ENCODE results near the gene SLC15A5. TPM values are rescaled to one million over a fixed set of nuclear protein-coding genes. Genes with fewer than 3 reads are reported as not detected.

The SLC15A5 gene
- total RNA-seq, 4 donors from 2014 or later, result not detected

DNA sequence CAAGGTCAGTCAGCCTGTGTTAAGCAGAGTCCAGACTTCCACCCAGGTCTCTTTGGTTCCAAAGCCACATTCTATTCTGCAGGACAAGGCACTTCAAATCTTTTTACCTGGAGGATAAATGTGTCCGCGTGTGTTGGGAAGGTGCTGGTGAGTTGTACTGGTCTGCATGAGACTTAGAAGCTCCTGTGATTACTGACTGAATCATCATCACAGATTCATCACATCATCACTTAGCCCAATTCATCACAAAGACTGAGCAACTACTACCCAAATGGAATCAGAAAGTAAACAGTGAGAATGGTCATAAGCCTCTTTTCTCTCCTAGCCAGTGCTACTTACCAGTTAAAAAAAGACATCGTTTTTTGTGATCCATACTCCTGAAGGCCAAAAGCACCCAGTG, 5.3 kb downstream of the SLC15A5 start:
- H3K9me3 ChIP-seq, result no peaks in the 10 kb centered on the region
- H3K4me3 ChIP-seq, result no peak overlapping the region
- intact Hi-C loops (cut with DNase I), result no loop called here
- TF ChIP-seq EP300 (IDR thresholded peaks at IDR 0.05), result no peak
- no peak for TF ChIP-seq POLR2A (IDR thresholded peaks at IDR 0.05; ENCODE audit: low read depth)
- TF ChIP-seq POLR2AphosphoS5 (IDR thresholded peaks at IDR 0.05), result no peak
- TF ChIP-seq, protein P1, sequence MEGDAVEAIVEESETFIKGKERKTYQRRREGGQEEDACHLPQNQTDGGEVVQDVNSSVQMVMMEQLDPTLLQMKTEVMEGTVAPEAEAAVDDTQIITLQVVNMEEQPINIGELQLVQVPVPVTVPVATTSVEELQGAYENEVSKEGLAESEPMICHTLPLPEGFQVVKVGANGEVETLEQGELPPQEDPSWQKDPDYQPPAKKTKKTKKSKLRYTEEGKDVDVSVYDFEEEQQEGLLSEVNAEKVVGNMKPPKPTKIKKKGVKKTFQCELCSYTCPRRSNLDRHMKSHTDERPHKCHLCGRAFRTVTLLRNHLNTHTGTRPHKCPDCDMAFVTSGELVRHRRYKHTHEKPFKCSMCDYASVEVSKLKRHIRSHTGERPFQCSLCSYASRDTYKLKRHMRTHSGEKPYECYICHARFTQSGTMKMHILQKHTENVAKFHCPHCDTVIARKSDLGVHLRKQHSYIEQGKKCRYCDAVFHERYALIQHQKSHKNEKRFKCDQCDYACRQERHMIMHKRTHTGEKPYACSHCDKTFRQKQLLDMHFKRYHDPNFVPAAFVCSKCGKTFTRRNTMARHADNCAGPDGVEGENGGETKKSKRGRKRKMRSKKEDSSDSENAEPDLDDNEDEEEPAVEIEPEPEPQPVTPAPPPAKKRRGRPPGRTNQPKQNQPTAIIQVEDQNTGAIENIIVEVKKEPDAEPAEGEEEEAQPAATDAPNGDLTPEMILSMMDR (IDR thresholded peaks at IDR 0.05), result no peak
- no peaks in the 10 kb centered on the region for H3K4me1 ChIP-seq
- WGBS, result 66% methylated on average over 3 of the region's 3 CpGs
- no peaks in the 10 kb centered on the region for H3K36me3 ChIP-seq
- DNase-seq (ENCODE audit: extremely low spot score), result no peak
- H3K27me3 ChIP-seq, result no peaks in the 10 kb centered on the region
- H3K27ac ChIP-seq (replicated peaks in 1 of 4), result no peak overlapping the region

DNA sequence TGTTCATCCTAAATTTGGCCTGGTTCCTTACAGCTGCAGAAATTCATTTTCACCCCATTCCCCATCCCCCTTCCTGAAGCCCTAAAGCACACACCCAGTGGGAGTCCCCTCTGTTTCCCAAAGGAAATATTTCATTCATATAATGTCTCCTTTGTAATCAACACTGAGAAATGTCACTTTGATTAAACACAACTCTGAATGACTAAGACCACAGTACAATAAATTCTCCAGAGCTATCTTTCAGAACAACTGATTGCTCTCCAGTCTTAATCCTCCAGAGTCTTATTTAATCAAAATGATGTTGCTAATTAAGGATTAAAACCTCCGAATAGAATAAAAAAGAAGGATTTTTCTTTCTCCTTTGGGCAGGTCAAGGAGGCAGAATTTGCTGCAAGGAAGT, 6.4 kb downstream of the SLC15A5 start:
- H3K36me3 ChIP-seq, result no peaks in the 10 kb centered on the region
- H3K27me3 ChIP-seq, result no peaks in the 10 kb centered on the region
- no peak overlapping the region for H3K27ac ChIP-seq (replicated peaks in 1 of 4)
- H3K4me1 ChIP-seq, result no peaks in the 10 kb centered on the region
- intact Hi-C loops (cut with DNase I), result no loop called here
- no peaks in the 10 kb centered on the region for H3K9me3 ChIP-seq
- no peak overlapping the region for H3K4me3 ChIP-seq
- TF ChIP-seq POLR2AphosphoS5 (IDR thresholded peaks at IDR 0.05), result no peak
- no peak for TF ChIP-seq EP300 (IDR thresholded peaks at IDR 0.05)
- TF ChIP-seq, protein P1 (IDR thresholded peaks at IDR 0.05), result no peak
- no peak for TF ChIP-seq POLR2A (IDR thresholded peaks at IDR 0.05; ENCODE audit: low read depth)
- DNase-seq (ENCODE audit: extremely low spot score), result no peak
- WGBS, result 32% methylated on average over 1 of the region's 1 CpG

DNA sequence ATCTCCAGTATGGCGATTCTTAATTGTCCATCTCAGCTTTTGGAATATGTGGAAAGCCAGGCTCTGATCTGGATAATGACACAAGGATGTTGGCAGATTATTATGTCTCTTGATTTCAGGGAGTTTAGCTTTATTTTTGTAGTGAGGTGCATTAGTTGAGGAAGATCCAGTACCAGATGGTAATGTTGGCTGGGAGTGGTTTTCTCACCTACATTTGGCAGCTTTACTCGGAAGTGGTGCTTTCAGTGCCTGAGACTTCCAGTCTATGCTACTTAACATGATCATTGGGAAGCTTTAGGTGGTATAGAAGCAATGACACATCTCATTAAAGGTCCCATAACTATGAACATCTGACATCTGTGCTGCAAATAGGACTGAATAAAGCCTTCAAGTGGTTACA, 7.5 kb downstream of the SLC15A5 start:
- no peak for DNase-seq (ENCODE audit: extremely low spot score)
- Histone ChIP-seq H3K27me3 (no peaks in the 10 kb centered on the region), H3K9me3 (no peaks in the 10 kb centered on the region), H3K36me3 (no peaks in the 10 kb centered on the region), H3K27ac (replicated peaks in 1 of 4) (no peak overlapping the region), H3K4me1 (no peaks in the 10 kb centered on the region), H3K4me3 (no peak overlapping the region)
- 88% methylated on average over 2 of the region's 2 CpGs for WGBS
- TF ChIP-seq POLR2A (IDR thresholded peaks at IDR 0.05; ENCODE audit: low read depth) (no peak), POLR2AphosphoS5 (IDR thresholded peaks at IDR 0.05) (no peak), EP300 (IDR thresholded peaks at IDR 0.05) (no peak)
- TF ChIP-seq, protein P1 (IDR thresholded peaks at IDR 0.05), result no peak
- intact Hi-C loops (cut with DNase I), result no loop called here

DNA sequence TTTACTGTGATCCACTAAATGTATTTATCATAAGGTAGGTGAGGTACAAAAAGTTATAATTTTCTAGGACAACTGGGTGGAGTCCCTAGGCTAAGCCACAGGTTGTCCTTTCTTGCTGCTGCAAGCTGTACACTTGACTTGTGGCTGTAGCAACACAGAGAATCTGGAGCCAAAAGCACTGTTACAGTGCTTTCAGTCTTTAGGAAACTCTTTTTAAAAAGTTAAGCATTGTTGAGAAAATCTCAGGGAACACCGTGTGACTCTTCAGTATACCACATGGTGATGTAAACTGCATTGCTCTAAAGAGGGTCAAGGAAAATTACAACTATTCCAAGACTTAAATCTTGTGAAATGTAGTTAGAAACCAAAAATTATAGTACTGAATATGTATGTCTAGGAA, 11.4 kb downstream of the SLC15A5 start:
- H3K4me1 ChIP-seq, result no peaks in the 10 kb centered on the region
- no peak for DNase-seq (ENCODE audit: extremely low spot score)
- TF ChIP-seq POLR2AphosphoS5 (IDR thresholded peaks at IDR 0.05), result no peak
- no peak for TF ChIP-seq EP300 (IDR thresholded peaks at IDR 0.05)
- TF ChIP-seq, protein P1 (IDR thresholded peaks at IDR 0.05), result no peak
- TF ChIP-seq POLR2A (IDR thresholded peaks at IDR 0.05; ENCODE audit: low read depth), result no peak
- 64% methylated on average over 1 of the region's 1 CpG for WGBS
- H3K27ac ChIP-seq (replicated peaks in 1 of 4), result no peak overlapping the region
- no peak overlapping the region for H3K4me3 ChIP-seq
- H3K9me3 ChIP-seq, result no peaks in the 10 kb centered on the region
- no peaks in the 10 kb centered on the region for H3K36me3 ChIP-seq
- intact Hi-C loops (cut with DNase I), result no loop called here
- no peaks in the 10 kb centered on the region for H3K27me3 ChIP-seq

DNA sequence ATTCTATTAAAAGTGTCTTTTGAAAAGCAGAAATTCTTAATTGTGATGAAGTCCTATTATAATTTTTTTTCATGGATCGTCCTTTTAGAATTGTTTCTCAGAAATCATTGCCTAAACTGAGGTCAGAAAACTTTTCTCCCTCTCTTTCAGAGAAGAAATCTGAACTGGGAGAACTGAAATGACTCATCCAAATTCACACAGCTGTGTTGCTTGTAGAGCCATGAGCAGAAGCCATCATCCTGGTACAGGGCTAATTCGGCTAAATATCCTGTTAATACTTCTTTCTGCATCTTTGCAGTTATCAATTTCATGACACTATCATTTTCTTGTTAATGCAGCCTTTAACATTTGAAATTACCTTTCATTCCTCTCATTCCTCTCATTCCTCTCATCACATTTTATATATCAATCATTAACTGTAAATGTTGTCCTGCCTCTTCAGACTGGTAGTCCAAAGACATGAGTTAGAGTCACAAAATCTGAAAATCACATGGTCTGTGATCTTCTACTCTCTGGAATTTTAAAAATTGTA, 15.5 kb downstream of the SLC15A5 start:
- H3K9me3 ChIP-seq, result no peaks in the 10 kb centered on the region
- TF ChIP-seq POLR2A (IDR thresholded peaks at IDR 0.05; ENCODE audit: low read depth) (no peak), EP300 (IDR thresholded peaks at IDR 0.05) (no peak), POLR2AphosphoS5 (IDR thresholded peaks at IDR 0.05) (no peak)
- TF ChIP-seq, protein P1 (IDR thresholded peaks at IDR 0.05), result no peak
- H3K27ac ChIP-seq (replicated peaks in 1 of 4), result no peak overlapping the region
- H3K36me3 ChIP-seq, result no peaks in the 10 kb centered on the region
- 84% methylated on average over 2 of the region's 2 CpGs for WGBS
- H3K27me3 ChIP-seq, result no peaks in the 10 kb centered on the region
- no peak for DNase-seq (ENCODE audit: extremely low spot score)
- H3K4me1 ChIP-seq, result no peaks in the 10 kb centered on the region
- H3K4me3 ChIP-seq, result no peak overlapping the region
- intact Hi-C loops (cut with DNase I), result no loop called here
